ENCODE data around the gene CNGB1.

CNGB1 gene

DNA sequence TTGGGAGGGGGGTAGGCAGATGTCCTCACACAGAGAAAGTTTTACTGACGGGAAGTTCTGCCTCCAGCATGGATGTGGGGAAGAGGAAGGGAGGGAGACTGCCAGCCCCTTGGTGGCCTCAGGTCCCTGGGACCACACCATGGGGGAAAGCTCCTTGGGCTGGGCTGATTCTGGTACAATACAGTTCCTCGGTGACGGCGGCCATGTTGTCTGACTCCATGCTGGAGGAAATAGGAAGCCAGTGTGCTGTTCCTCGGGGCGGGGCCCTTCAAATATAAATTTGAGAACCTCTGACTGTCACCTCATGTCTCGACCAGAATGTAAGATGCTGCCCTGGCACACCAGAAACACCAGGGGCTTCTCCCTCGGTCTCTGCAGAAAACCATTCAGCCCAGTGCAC lies 66.8 kb downstream of the CNGB1 start:
- TF ChIP-seq TCF12 (IDR thresholded peaks at IDR 0.05; ENCODE audit: low read depth) (no peak), MAX (IDR thresholded peaks at IDR 0.05) (no peak)

DNA sequence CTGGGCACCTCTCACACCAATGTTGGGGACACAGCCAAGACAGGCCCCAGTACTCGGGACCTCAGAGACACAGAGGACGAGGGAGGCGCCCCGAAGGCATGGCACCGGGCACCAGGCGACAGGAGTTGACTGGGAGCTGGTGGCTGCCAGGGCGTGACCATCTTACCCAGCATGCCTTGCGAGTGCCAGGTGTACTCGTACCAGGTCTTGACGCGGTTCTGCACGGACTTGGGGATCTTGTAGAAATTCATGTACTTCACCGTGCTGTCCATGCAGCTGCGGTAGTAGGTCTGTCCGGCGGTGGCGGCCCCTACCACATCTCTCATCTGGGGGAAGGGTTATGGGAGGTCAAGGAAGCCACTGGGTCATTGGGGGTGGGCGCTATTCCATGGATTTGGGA lies 67.3 kb downstream of the CNGB1 start:
- TF ChIP-seq FOXM1 (IDR thresholded peaks at IDR 0.05; ENCODE audit: borderline replicate concordance, low read depth) (no peak), RAD21 (IDR thresholded peaks at IDR 0.05; ENCODE audit: low read depth) (no peak), USF1 (IDR thresholded peaks at IDR 0.05) (no peak)
- TF ChIP-seq, protein P1, sequence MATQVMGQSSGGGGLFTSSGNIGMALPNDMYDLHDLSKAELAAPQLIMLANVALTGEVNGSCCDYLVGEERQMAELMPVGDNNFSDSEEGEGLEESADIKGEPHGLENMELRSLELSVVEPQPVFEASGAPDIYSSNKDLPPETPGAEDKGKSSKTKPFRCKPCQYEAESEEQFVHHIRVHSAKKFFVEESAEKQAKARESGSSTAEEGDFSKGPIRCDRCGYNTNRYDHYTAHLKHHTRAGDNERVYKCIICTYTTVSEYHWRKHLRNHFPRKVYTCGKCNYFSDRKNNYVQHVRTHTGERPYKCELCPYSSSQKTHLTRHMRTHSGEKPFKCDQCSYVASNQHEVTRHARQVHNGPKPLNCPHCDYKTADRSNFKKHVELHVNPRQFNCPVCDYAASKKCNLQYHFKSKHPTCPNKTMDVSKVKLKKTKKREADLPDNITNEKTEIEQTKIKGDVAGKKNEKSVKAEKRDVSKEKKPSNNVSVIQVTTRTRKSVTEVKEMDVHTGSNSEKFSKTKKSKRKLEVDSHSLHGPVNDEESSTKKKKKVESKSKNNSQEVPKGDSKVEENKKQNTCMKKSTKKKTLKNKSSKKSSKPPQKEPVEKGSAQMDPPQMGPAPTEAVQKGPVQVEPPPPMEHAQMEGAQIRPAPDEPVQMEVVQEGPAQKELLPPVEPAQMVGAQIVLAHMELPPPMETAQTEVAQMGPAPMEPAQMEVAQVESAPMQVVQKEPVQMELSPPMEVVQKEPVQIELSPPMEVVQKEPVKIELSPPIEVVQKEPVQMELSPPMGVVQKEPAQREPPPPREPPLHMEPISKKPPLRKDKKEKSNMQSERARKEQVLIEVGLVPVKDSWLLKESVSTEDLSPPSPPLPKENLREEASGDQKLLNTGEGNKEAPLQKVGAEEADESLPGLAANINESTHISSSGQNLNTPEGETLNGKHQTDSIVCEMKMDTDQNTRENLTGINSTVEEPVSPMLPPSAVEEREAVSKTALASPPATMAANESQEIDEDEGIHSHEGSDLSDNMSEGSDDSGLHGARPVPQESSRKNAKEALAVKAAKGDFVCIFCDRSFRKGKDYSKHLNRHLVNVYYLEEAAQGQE (IDR thresholded peaks at IDR 0.05; ENCODE audit: low read depth) = no peak

DNA sequence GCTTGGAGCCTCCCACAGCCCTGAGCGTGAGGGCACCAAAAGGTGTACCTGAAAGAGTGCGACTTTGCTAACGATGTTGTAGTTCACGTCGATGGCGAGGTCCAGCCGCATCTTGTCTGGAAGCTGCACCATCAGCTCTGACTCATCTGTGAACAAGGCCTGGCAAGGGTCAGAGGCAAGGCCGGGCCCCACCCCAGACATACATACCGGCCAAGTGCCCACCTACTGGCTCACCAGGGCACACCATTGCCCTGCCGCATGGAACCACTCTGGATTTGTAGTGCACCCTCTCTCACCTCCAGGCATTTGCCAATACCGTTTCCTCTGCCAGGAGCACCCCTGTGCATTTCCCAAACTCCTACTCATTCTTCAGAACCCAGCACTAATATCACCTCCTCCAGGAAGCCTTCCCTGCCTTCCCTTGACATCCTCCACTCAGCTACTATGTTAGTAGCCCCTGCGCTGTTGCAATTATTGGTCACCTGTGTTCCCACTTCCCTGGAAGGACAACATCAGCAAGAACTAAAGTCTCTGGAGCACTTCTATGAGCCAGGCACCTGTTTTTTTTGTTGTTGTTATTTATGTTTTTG lies 69.4 kb downstream of the CNGB1 start:
- TF ChIP-seq TCF12 (IDR thresholded peaks at IDR 0.05; ENCODE audit: low read depth) (no peak), MAX (IDR thresholded peaks at IDR 0.05) (no peak), NFIC (IDR thresholded peaks at IDR 0.05) (no peak), CREB1 (IDR thresholded peaks at IDR 0.05; ENCODE audit: low read depth) (no peak), EGR1 (IDR thresholded peaks at IDR 0.05) (no peak), YY1 (IDR thresholded peaks at IDR 0.05; ENCODE audit: low read depth) (no peak), FOXM1 (IDR thresholded peaks at IDR 0.05; ENCODE audit: borderline replicate concordance, low read depth) (no peak), TEAD4 (IDR thresholded peaks at IDR 0.05) (no peak), ZBTB7A (IDR thresholded peaks at IDR 0.05; ENCODE audit: low read depth) (no peak)
- TF ChIP-seq, protein P1 (IDR thresholded peaks at IDR 0.05; ENCODE audit: low read depth) = no peak

- TF ChIP-seq MAX (IDR thresholded peaks at IDR 0.05) (no peak), CREB1 (IDR thresholded peaks at IDR 0.05; ENCODE audit: low read depth) (no peak), NFIC (IDR thresholded peaks at IDR 0.05) (no peak), EGR1 (IDR thresholded peaks at IDR 0.05) (no peak), TEAD4 (IDR thresholded peaks at IDR 0.05) (no peak), YY1 (IDR thresholded peaks at IDR 0.05; ENCODE audit: low read depth) (no peak), ZBTB7A (IDR thresholded peaks at IDR 0.05; ENCODE audit: low read depth) (no peak), TCF12 (IDR thresholded peaks at IDR 0.05; ENCODE audit: low read depth) (no peak), FOXM1 (IDR thresholded peaks at IDR 0.05; ENCODE audit: borderline replicate concordance, low read depth) (no peak), EP300 (IDR thresholded peaks at IDR 0.05; ENCODE audit: borderline replicate concordance) (no peak), CEBPB (IDR thresholded peaks at IDR 0.05) (no peak), TAF1 (IDR thresholded peaks at IDR 0.05; ENCODE audit: low read depth) (no peak), USF1 (IDR thresholded peaks at IDR 0.05) (no peak), RAD21 (IDR thresholded peaks at IDR 0.05; ENCODE audit: low read depth) (no peak)
- TF ChIP-seq, protein P1 (IDR thresholded peaks at IDR 0.05; ENCODE audit: low read depth) = no peak
Measured at GRCh38 chr16:57900796-57901479, 70.0 kb downstream of the CNGB1 start.
